GM13977 (cell line): ENCODE data around the gene ASB17.
A peak's percentile ranks its signal among the peaks of the same experiment; 100 is the strongest.

Experiments
- DNase-seq: peaks from one replicate; pipeline ENCODE4 v3.0.0; 2012; ENCODE audit warnings: low spot score
- CTCF ChIP-seq: IDR thresholded peaks from 2 replicates; pipeline ENCODE4 v1.5.1; 2012; ENCODE audit warnings: mild to moderate bottlenecking, control low read depth; ENCODE audit not compliant: insufficient read depth; ENCODE audit errors: extremely low read depth, missing control alignments
- in situ Hi-C: fragments of 300-500 bp; cut with MboI; formaldehyde crosslinking; loops from one replicate; pipeline ENCODE4 v1.12.0; 2022; ENCODE audit warnings: low sequenced_read_pairs, low pct_unique_long_range_greater_than_20kb, mixed read lengths, inconsistent platforms; ENCODE audit not compliant: unreplicated experiment

The ASB17 gene

GRCh38 chr1:75916834-75917233 lies 15.4 kb downstream of the ASB17 start:
- in situ Hi-C loops = no loop called here

GRCh38 chr1:75908717-75909152 lies 23.5 kb downstream of the ASB17 start:
- TF ChIP-seq CTCF = peak; percentile 65
- in situ Hi-C loops = no loop called here
- peak; percentile 28 for DNase-seq

More at GRCh38 chr1:75916834-75917233, 15.4 kb downstream of the ASB17 start:
- TF ChIP-seq CTCF = no peak
- no peak for DNase-seq

- in situ Hi-C loops = no loop called here
- no peak for DNase-seq
- no peak for TF ChIP-seq CTCF
Observed at GRCh38 chr1:75901371-75901770, 30.8 kb downstream of the ASB17 start.

- in situ Hi-C loops = no loop called here
- no peak for TF ChIP-seq CTCF
- no peak for DNase-seq
Observed at GRCh38 chr1:75884437-75884836, 47.8 kb downstream of the ASB17 start.

- in situ Hi-C loops = no loop called here
- TF ChIP-seq CTCF = no peak
- DNase-seq = no peak
Observed at GRCh38 chr1:75879985-75880384, 52.2 kb downstream of the ASB17 start.

- in situ Hi-C loops = no loop called here
- DNase-seq = no peak
- no peak for TF ChIP-seq CTCF
Observed at GRCh38 chr1:75870951-75871350, 61.3 kb downstream of the ASB17 start.
